Ovary (tissue), 9 donors: Measurements from ENCODE around the gene SULF2. TPM values are rescaled to one million over a fixed set of nuclear protein-coding genes. Genes with fewer than 3 reads are reported as not detected.

Experiments
- DNase-seq, 5 donors: peaks; one replicate each; pipeline ENCODE4 v3.0.0-alpha.2; 2019 to 2020
- H3K27ac ChIP-seq, 2 donors: fragments of 200-600 bp; one replicate each; pipeline versions ENCODE4 v1.5.1 to v1.8.0; 2019 to 2022
- H3K27me3 ChIP-seq: fragments of 200-600 bp; one replicate; pipeline ENCODE4 v1.8.0; 2022
- H3K36me3 ChIP-seq: fragments of 200-600 bp; sonication (generic); one replicate; pipeline ENCODE4 v1.5.1; 2019
- H3K4me1 ChIP-seq: one replicate; pipeline ENCODE4 v1.8.1; 2013; ENCODE audit warnings: mild to moderate bottlenecking, moderate library complexity; ENCODE audit not compliant: insufficient read depth
- H3K4me3 ChIP-seq: fragments of 200-600 bp; sonication (generic); one replicate; pipeline ENCODE4 v1.5.1; 2017
- H3K9me3 ChIP-seq, 2 donors: fragments of 200-600 bp in 1 of 2; sonication (generic) in 1 of 2; one replicate each; pipeline versions ENCODE4 v1.5.1 to v1.8.1; 2013 to 2019; ENCODE audit warnings: mild to moderate bottlenecking in 1 of 2, moderate library complexity in 1 of 2
- CTCF ChIP-seq, 3 donors: fragments of 450-650 bp in 2 of 3; fragments of 200-600 bp in 1 of 3; IDR thresholded peaks; one replicate each; pipeline versions ENCODE4 v1.5.1 to v1.8.0; 2016 to 2022; ENCODE audit warnings: antibody characterized with exemption in 3 of 3, mild to moderate bottlenecking in 1 of 3
- EP300 ChIP-seq: sonication (generic); formaldehyde crosslinking; IDR thresholded peaks from one replicate; pipeline ENCODE4 v1.6.1; 2017; ENCODE audit warnings: antibody characterized with exemption
- POLR2A ChIP-seq: fragments of 450-650 bp; IDR thresholded peaks from one replicate; pipeline ENCODE4 v1.6.1; 2017; ENCODE audit warnings: antibody characterized with exemption, mild to moderate bottlenecking, moderate library complexity
- WGBS, 3 donors: extraction: QIAGEN DNeasy Blood & Tissue Kit in 1 of 3; methylation state at CpG; one replicate each; pipeline versions ENCODE4 v1.1.5 to v1.1.7; 2013 to 2017; 5-methylcytosine and 5-hydroxymethylcytosine counted together
- intact Hi-C, 4 donors: fragments of 100-400 bp; cut with DNase I; formaldehyde crosslinking; loops; one replicate each; pipeline versions ENCODE4 v1.11.0 to v1.15.1; 2022 to 2023
- polyA plus RNA-seq, 2 donors: library from polyadenylated mRNA; stranded (reverse); fragments of 200-250 nt in 1 of 2; fragments of 350-450 nt in 1 of 2; fragmentation: Illumina TruSeq in 1 of 2; extraction: RNeasy Lipid Tissue Mini Kit (QIAGEN cat#74804) in 1 of 2; gene quantifications; one replicate each; pipeline ENCODE4 v1.2.3, GENCODE V29; 2013 to 2014
- total RNA-seq, 7 donors: library from RNA; depleted of rRNA in 2 of 7; stranded (reverse); fragments of >200 nt in 2 of 7; fragmentation: NEBNext Ultra II Directional in 3 of 7; extraction: Animal tissue kit (Norgen Biotek cat#: 25700) in 3 of 7; gene quantifications; one replicate each; pipeline versions ENCODE4 v1.1.0 to v1.2.4, GENCODE V29; 2016 to 2023
- donor health status: DM: no; HTN: no; CAD: no; lungs with moderate emphysema.
- donor health status: DM: no; HTN: no; CAD: no.
- donor health status: Bipolar disorder and iron deficiency.
- donor health status: DM: yes; HTN: yes; CAD: no.
- donor health status: DM: no; HTN: no; CAD: no.
- donor health status: DM: yes; HTN: yes; CAD: no.

SULF2 gene
- total and polyA plus RNA-seq, 9 donors: 128 to 423 (median 362) TPM

GRCh38 chr20:47677635-47678453 is 107.4 kb downstream of the SULF2 start:
- no peak overlapping the region for H3K4me3 ChIP-seq
- H3K9me3 ChIP-seq: no peaks in the 10 kb centered on the region
- DNase-seq: peak in 4 of 5 donors; percentile 39 to 68 (median 64)
- WGBS, 3 donors: 60 to 63% (median 62%) methylated on average over 15 of the region's 15 CpGs
- H3K27me3 ChIP-seq: no peaks in the 10 kb centered on the region
- intact Hi-C loops: loop anchor here in 3 of 4 donors (5.0 to 10.0 kb wide), 3 partner anchors 104 to 617 kb away; partner anchors contain the start of gene SULF2 (in 1 of the 3)
- peaks cover 7% of the 10 kb centered on the region for H3K4me1 ChIP-seq
- H3K36me3 ChIP-seq: no peaks in the 10 kb centered on the region
- no peak overlapping the region for H3K27ac ChIP-seq
- TF ChIP-seq CTCF (IDR thresholded peaks at IDR 0.05) (peak; percentile 40 to 70 (median 56)), EP300 (no peak)

GRCh38 chr20:47676912-47677634 is 108.2 kb downstream of the SULF2 start:
- Histone ChIP-seq H3K9me3 (no peaks in the 10 kb centered on the region), H3K4me3 (no peak overlapping the region), H3K4me1 (peaks cover 2% of the 10 kb centered on the region), H3K27me3 (no peaks in the 10 kb centered on the region), H3K27ac (no peak overlapping the region), H3K36me3 (no peaks in the 10 kb centered on the region)
- TF ChIP-seq CTCF (IDR thresholded peaks at IDR 0.05) (no peak), POLR2A (no peak), EP300 (no peak)
- WGBS, 3 donors: 81 to 86% (median 84%) methylated on average over 18 of the region's 18 CpGs
- peak in 1 of 5 donors; percentile 13 for DNase-seq
- intact Hi-C loops: loop anchor here in 3 of 4 donors (5.0 to 10.0 kb wide), 3 partner anchors 105 to 618 kb away; partner anchors contain the start of gene SULF2 (in 1 of the 3)

GRCh38 chr20:47676219-47676721 is 109.0 kb downstream of the SULF2 start:
- TF ChIP-seq CTCF (IDR thresholded peaks at IDR 0.05): no peak
- TF ChIP-seq EP300: no peak
- no peak for TF ChIP-seq POLR2A
- H3K9me3 ChIP-seq: no peaks in the 10 kb centered on the region
- no peaks in the 10 kb centered on the region for H3K27me3 ChIP-seq
- WGBS, 3 donors: 80 to 87% (median 80%) methylated on average over 20 of the region's 20 CpGs
- H3K4me3 ChIP-seq: no peak overlapping the region
- no peak overlapping the region for H3K27ac ChIP-seq
- no peaks in the 10 kb centered on the region for H3K36me3 ChIP-seq
- intact Hi-C loops: loop anchor here in 3 of 4 donors (5.0 to 10.0 kb wide), 3 partner anchors 106 to 619 kb away; partner anchors contain the start of gene SULF2 (in 1 of the 3)
- peak in 1 of 5 donors; percentile 17 for DNase-seq
- no peaks in the 10 kb centered on the region for H3K4me1 ChIP-seq
